ENCODE results near the gene ARHGAP28.

Gene ARHGAP28

GRCh38 chr18:6732952-6733351, 3.4 kb downstream of the ARHGAP28 start:
- no peak for DNase-seq

- DNase-seq = no peak
Observed at GRCh38 chr18:6733758-6734157, 4.2 kb downstream of the ARHGAP28 start.

- no peak for DNase-seq
Observed at GRCh38 chr18:6734726-6735430, 5.4 kb downstream of the ARHGAP28 start.

GRCh38 chr18:6737833-6738232, 8.3 kb downstream of the ARHGAP28 start:
- no peak for DNase-seq

DNA sequence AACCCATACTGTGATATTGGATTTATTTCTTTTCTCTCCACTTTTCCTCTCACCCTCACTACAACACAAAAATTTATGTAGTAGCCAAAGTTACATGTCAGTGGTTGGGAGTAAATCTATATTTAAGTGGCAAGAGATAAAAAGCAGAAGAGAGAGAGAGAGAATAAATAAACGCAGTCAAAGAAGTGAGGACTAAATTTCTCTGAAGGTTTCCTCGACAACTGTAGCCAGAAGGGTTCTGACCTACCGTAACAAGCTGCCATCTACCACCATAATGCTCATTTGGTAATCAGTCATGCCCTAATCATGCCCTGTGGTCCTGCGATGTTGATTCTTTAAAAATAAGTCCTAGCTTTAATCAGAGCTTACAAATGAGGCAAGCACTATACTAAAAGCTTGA, 9.1 kb downstream of the ARHGAP28 start:
- no peak for DNase-seq

GRCh38 chr18:6741232-6741663, 11.7 kb downstream of the ARHGAP28 start:
- DNase-seq = no peak

- DNase-seq = no peak
Observed at GRCh38 chr18:6741786-6742185, 12.3 kb downstream of the ARHGAP28 start.

GRCh38 chr18:6743999-6744398, 14.5 kb downstream of the ARHGAP28 start:
- no peak for DNase-seq

DNA sequence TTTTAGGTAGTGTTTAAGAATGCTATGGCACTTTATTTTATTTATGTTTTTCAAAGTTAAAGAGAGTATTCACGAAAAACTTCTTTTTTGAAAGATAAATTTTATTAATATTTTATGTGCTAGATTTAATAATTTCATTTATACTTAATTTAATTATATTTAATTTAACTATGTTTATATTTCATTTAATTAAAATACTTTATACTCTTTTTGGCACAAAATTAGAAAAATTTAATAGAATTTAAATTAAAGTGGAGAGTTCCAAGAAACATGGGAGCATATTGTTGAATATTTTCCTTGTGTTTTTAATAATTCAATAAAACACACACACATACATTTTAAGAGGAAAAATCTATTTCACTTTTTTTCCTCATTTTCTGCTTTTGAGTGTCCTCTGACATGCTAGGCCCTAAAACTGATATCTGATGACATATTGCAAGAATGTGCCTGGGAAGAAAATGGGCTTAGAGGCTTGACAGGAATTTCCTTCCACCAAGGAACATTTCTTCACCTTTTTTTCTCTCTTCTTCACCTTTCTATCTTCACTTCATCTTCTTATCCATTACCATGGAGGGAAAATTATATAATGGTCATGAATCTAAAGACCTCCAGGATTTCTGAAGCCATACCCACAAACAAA, 15.4 kb downstream of the ARHGAP28 start:
- DNase-seq = no peak

DNA sequence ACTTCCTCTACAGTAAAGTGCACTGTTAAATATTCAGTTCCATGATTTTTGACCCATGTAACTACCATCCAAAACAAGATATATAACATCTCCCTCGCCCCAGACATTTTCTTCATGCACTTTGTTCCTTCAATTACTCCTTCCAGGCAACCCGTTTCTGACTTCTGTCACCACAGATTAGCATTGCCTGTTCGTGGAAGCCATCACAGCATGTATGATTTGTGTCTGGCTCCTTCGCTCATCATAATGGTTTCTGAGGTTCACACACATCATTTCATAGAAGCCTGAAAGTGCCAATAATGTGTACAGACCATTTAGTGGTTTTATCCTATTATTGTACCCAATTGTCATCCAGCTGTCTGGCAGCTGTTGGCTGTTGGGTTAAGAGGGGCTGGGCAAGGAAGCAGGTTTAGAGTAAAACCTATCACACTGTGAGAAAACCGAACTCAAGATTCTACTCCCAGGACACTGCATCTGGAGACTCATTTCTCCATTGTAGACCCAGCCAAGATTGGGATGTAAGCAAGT, 16.1 kb downstream of the ARHGAP28 start:
- no peak for DNase-seq

DNA sequence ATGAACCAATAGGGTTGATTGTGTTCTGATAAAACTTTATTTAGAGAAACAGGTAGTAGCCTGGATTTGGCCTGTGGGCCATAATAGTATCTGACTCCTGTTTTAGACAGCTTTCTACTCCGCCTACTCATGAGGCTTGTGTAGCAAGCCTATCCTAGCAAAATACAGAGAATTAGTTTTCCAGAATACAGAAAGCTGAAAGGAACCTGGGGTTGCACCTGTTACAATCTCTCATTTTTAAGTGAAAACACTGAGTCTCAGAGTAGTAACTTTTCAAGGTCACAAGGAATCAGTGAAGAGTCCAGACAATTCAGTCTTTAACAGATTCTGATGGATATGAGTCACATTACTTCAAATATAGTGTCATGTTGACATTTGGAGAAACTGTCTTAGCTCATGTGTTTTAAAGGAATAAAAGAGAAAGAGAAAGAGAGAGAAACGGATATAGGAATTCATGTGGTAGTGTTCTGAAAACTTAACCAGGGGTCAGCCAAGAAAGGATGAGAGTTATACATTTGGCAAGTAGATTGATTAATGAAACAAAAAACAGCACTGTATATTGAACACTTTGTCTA, 17.0 kb downstream of the ARHGAP28 start:
- no peak for DNase-seq

DNA sequence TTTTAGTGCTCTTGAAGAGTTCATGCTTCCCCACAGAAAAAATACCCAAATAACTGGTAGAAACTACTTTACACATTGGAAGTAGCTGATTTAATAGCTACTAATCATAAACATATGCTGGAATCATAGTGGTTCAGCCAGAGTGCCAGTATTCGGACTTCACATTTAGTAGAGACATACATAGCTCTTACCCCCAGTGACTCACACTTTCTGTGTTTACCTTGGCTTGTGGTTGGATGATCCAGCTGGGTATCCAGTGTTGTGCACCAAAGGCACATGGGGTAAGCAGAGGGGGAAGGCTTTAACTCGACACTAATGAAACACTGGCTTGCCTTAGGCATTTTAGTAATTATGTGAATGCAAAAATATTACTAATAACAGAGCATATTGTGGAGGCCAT, 18.1 kb downstream of the ARHGAP28 start:
- no peak for DNase-seq

- no peak for DNase-seq
Observed at GRCh38 chr18:6748241-6748640, 18.7 kb downstream of the ARHGAP28 start.

GRCh38 chr18:6750411-6750810, 20.9 kb downstream of the ARHGAP28 start:
- DNase-seq = no peak

GRCh38 chr18:6751222-6751621, 21.7 kb downstream of the ARHGAP28 start:
- no peak for DNase-seq

- no peak for DNase-seq
Observed at GRCh38 chr18:6752202-6752860, 22.8 kb downstream of the ARHGAP28 start.

DNA sequence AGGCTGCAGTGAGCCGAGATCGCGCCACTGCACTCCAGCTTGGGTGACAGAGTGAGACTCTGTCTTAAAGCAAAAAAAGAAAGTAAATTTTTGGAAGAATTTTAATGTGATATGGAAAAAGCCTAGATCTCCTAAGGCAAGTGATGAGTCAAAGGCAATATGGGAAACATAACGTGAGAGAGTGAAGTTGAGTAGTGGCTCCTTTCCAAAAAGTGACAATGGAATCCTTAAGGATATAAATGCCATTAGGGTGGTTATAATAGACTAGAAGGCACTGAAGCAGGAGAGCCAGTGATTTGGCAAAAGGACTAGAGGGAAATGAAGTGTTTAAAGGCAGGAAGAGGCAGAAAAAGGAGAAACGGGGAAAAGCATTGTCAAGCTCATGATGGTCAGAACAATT, 25.6 kb downstream of the ARHGAP28 start:
- no peak for DNase-seq

GRCh38 chr18:6757931-6758330, 28.4 kb downstream of the ARHGAP28 start:
- no peak for DNase-seq

- DNase-seq = no peak
Observed at GRCh38 chr18:6759579-6759978, 30.1 kb downstream of the ARHGAP28 start.

- no peak for DNase-seq
Observed at GRCh38 chr18:6763524-6763923, 34.0 kb downstream of the ARHGAP28 start.

DNA sequence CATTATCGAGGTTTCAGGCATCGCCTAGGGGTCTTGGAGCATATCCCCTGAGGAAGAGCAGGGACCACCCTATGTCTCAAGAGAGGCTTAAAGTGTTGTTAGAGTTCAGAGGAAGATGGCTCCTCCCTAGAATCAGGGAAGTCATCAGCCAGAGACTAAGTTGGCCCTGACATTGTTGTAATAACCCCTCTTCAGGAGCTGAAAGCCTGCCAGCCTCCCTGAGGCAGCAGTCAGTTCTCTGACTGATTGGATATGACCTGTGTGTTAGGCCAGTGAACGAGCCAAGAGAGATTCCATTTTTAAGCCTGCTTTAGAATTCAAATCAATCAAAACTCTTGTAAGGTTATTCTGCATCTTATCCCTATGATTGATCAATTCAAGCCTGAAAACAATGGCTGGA, 34.9 kb downstream of the ARHGAP28 start:
- DNase-seq = no peak

DNA sequence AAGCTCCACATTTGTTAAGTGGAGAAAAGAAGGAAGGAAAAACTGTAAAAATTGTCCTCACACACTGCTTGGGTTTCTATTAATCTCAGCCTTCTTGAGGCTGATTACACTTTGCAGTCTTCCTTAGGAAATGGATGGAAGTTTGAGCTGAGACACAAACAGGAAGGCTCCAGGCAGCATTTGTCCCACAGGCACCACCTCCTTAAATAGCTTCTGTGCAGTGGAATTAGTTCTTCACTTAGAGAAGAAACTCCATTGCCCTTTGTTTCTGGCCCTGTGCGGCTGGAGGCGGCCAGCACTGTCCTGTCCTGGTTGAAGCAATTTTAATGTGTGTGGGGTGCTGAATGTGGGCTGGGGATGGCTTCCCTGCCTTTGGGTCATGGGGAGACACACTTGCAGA, 44.3 kb downstream of the ARHGAP28 start:
- DNase-seq = no peak

GRCh38 chr18:6775237-6775636, 45.7 kb downstream of the ARHGAP28 start:
- DNase-seq = no peak

GRCh38 chr18:6775702-6776101, 46.2 kb downstream of the ARHGAP28 start:
- no peak for DNase-seq

Measured in stimulated activated CD4-positive, alpha-beta T cell treated with anti-CD3 and anti-CD28 coated beads, Interleukin-1b, Interleukin-23, amount 100 ng/mL, for 48 hours (primary cell).